Measurements from ENCODE around the gene CD300A. TPM values are rescaled to one million over a fixed set of nuclear protein-coding genes. Genes with fewer than 3 reads are reported as not detected.
"Not testable (repeated sequence)": the region's sequence is repeated elsewhere in the genome, so short reads cannot be mapped to it uniquely, and the experiment has no call there.

Gene CD300A
- total and polyA plus RNA-seq, 8 donors, result 1.6 to 35.5 (median 2.6) TPM

- no peak overlapping the region for H3K4me3 ChIP-seq
- intact Hi-C loops (cut with DNase I), result no loop called here
- ATAC-seq, result no peak
- H3K27me3 ChIP-seq, result peaks cover 0 to 14% of the 10 kb centered on the region in 2 donors
- H3K4me1 ChIP-seq, result peaks cover 0 to 31% of the 10 kb centered on the region in 2 donors
- TF ChIP-seq CTCF (IDR thresholded peaks at IDR 0.05), result no peak
- peaks cover 0 to 63% of the 10 kb centered on the region in 2 donors for H3K36me3 ChIP-seq
- no peaks in the 10 kb centered on the region for H3K9me3 ChIP-seq
- DNase-seq, result peak in 1 of 4 donors; percentile 47
- H3K27ac ChIP-seq, result no peak overlapping the region
These were observed 15.2 kb downstream of the CD300A start for GRCh38 chr17:74481621-74482020.

- peaks cover 0 to 6% of the 10 kb centered on the region in 2 donors for H3K4me1 ChIP-seq
- peaks cover 0 to 63% of the 10 kb centered on the region in 2 donors for H3K36me3 ChIP-seq
- no peak overlapping the region for H3K4me3 ChIP-seq
- ATAC-seq (no peak), DNase-seq (no peak)
- H3K9me3 ChIP-seq, result no peaks in the 10 kb centered on the region
- no peak overlapping the region for H3K27ac ChIP-seq
- intact Hi-C loops (cut with DNase I), result no loop called here
- H3K27me3 ChIP-seq, result peaks cover 0 to 14% of the 10 kb centered on the region in 2 donors
- no peak for TF ChIP-seq CTCF (IDR thresholded peaks at IDR 0.05)
These were observed 17.6 kb downstream of the CD300A start for GRCh38 chr17:74484066-74484465.

- ATAC-seq (no peak), DNase-seq (no peak)
- Histone ChIP-seq H3K36me3 (peaks cover 0 to 60% of the 10 kb centered on the region in 2 donors), H3K27ac (no peak overlapping the region), H3K4me3 (no peak overlapping the region), H3K9me3 (no peaks in the 10 kb centered on the region), H3K4me1 (no peaks in the 10 kb centered on the region), H3K27me3 (peaks cover 0 to 14% of the 10 kb centered on the region in 2 donors)
- intact Hi-C loops (cut with DNase I), result no loop called here
- TF ChIP-seq CTCF (IDR thresholded peaks at IDR 0.05), result no peak
These were observed 18.7 kb downstream of the CD300A start for GRCh38 chr17:74485022-74485743.

- Histone ChIP-seq H3K9me3 (no peaks in the 10 kb centered on the region), H3K27ac (no peak overlapping the region), H3K36me3 (peaks cover 0 to 54% of the 10 kb centered on the region in 2 donors), H3K27me3 (peaks cover 0 to 13% of the 10 kb centered on the region in 2 donors), H3K4me1 (no peaks in the 10 kb centered on the region), H3K4me3 (no peak overlapping the region)
- ATAC-seq (no peak), DNase-seq (peak in 1 of 4 donors; percentile 30)
- no peak for TF ChIP-seq CTCF (IDR thresholded peaks at IDR 0.05)
- intact Hi-C loops (cut with DNase I), result no loop called here
These were observed 19.4 kb downstream of the CD300A start for GRCh38 chr17:74485841-74486240.

- intact Hi-C loops (cut with DNase I); H3K4me3 ChIP-seq; ATAC-seq; H3K9me3 ChIP-seq; H3K27me3 ChIP-seq; H3K27ac ChIP-seq; DNase-seq; H3K4me1 ChIP-seq: not testable (repeated sequence)
- peaks cover 0 to 30% of the 10 kb centered on the region in 2 donors for H3K36me3 ChIP-seq
These were observed 21.8 kb downstream of the CD300A start for GRCh38 chr17:74488276-74488675.

All from left lung (tissue), 10 donors.